HG03575 (cell line): Measurements from ENCODE around the gene ADPRH.
A peak's percentile ranks its signal among the peaks of the same experiment; 100 is the strongest.
"Not testable (repeated sequence)": the region's sequence is repeated elsewhere in the genome, so short reads cannot be mapped to it uniquely, and the experiment has no call there.

Source experiments
- ATAC-seq: cut with Tn5 transposase; IDR thresholded peaks from one replicate; pipeline ENCODE4 v1.9.1; 2021; ENCODE audit not compliant: unreplicated experiment, insufficient number of reproducible peaks, low FRiP score; ENCODE audit errors: extremely low read depth

The ADPRH gene

DNA sequence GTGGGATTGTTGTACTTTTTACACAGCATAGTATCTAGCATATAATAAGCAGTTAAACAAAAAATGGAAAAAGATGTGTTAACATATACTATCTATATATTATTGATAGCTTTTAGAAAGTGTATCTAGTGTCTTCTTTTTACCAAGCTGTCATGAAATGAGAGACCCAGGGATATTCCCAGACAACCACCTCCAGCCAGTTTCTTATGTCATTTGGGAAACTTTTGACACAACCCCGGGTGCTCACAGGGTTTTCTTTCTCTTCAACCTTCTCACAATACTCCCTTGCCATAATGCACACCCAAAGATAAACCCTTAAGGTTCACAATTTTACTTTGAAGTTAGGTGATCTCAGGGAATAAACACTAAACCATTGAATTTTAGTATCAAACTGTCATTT lies 13.6 kb downstream of the ADPRH start:
- ATAC-seq, result no peak

DNA sequence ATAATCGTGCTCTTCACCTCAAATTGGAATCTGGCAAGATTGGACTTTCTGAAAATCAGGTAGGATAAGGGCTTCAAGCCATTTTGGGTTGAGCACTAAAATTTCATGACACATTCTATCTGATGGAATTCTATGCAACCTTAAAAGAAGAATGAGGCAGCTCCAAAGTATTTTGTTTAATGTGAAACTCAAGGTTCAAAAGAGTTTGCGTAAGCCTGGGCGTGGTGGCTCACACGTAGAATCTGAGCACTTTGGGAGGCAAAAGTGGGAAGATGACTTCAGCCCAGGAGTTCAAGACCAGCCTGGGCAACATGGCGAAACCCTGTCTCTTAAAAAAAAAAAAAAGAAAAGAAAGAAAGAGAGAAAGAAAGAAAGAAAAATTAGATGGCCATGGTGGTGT lies 14.8 kb downstream of the ADPRH start:
- ATAC-seq, result no peak

DNA sequence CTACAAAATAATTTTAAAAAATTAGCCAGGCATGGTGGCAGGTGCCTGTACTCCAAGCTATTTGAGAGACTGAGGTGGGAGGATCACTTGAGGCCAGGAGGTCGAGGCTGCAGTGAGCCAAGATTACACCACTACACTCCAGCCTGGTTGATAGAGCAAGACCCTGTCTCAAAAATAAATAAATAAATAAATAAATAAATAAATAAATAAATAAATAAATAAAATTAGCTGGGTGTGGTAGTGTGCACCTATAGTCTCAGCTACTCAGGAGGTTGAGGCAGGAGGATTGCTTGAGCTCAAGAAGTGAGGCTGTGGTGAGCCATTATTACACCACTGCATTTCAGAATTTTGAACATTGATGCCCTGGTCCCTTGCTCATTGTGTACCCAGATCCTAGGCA lies 15.6 kb downstream of the ADPRH start:
- ATAC-seq, result not testable (repeated sequence)

DNA sequence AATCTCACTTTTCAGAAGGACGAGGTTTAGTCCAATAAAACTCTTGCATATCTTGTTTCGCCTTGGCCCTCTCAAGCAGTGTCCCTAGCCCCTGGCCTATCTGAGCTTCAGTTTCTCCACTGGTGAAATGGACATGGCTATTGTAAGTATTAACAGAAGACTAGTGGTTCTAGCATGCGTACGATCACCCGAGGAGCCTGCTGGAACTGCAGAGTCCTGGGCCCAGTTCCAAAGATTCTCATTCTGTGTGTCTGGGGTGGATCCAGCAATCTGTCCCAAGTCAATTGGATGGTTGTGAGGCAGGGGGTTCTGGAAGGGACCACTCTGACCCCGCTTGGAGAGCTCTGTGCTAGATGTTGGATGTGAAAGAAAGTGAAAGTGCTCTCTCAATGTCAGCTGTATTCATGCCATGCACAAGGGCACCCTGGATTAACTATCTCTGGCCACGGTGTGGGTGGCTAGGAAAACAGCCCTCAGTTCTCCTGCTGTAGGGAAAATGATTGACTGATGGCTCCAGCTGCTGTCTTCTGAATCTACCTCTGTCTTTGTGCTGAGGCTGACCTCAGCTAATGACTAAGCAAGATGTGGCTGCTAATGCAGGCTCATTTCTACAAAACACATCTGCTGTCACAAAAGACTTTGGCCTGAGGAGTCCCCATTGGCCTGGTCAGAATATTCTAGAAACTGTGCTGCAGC lies 16.5 kb downstream of the ADPRH start:
- ATAC-seq, result no peak

DNA sequence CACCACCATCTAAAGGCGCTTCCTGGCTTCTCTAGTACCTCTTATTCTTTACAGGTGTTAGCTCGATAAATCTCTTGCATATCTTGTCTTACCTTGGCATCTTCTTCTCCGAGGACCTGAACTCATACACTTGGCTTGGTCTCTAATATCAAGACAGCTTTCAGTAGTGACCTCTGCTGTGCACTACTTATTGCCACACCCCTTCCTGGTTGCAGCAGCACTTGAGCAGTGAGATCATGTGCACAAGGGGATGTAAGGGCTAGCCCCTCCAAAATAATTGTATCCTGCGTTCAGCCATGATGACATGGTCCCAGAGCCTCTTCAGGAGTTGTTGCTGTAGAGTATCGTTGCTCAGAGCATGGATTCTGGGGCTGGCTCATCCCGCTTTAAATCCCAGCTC lies 17.1 kb downstream of the ADPRH start:
- ATAC-seq, result no peak

DNA sequence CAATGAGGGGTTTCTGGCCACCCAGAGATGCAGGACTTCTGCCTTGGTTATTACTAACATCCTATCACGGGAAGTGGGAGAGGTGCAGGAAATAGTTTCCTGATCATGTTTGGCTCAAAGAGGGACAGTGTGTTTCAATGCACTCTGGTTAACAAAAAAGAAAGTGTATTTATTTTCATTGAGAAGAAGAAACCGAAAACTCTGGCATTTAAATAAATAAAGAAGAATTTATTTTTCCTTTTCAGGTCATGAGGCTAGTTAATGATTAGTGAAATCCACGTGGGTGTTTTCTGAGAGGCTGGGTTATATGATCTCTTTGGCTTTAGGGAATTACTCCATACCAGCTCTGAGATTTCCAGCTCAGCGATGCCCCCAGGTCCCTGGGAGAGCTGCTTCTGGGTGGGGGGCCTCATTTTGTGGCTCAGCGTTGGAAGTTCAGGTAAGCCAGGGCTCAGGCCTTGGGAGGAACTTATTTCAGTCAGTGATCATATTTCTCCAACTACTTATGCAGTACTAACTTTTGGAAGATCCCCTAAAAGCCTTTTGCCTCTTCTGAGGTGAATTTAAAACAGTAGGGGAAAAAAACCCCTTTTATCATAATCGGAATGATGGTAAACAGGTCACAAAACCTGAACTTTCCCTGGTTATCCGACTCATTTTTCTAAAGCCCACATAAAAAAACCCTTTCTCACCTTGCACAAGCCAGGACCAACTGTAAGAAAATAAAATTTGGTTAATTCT lies 18.4 kb downstream of the ADPRH start, which contains the start of gene PLA1A:
Gene PLA1A, plus strand, starts transcription at position 338 of the 741 bp plus-strand sequence. Its CDS starts 29 bp downstream, at position 367.
- ATAC-seq, result no peak

DNA sequence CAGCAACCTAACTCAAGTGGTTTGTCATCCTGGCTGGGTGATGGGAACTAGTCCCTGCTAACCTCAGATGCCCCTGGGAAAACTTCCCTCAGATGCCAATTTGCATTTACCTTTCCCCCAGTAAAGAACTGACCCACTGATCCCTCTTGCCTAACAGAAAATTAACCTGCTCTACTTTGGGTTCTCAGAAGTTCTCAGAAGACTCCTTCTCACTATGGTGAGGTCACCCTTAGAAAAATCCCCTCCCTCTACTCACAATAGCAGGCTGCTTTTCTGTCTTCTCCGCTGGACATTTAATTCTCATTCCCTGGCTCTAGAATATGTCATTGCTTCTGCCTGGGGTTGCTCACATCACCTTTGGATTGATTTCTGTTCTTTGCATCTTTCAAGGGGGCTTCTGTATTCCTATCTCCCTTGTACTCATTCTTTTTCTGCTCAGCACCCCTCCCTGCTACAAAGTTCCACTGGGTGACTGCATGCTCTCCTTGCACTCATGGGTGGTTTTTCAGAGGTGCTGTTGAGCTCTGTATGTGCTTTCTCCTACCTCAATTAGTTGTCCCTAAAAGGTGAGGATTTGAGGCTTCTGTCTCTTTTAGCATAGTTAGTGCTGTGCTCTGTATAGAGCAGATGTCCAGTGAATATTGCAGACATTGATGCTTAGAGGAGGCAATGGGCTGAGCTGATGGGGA lies 19.3 kb downstream of the ADPRH start:
- ATAC-seq, result peak; percentile 37

DNA sequence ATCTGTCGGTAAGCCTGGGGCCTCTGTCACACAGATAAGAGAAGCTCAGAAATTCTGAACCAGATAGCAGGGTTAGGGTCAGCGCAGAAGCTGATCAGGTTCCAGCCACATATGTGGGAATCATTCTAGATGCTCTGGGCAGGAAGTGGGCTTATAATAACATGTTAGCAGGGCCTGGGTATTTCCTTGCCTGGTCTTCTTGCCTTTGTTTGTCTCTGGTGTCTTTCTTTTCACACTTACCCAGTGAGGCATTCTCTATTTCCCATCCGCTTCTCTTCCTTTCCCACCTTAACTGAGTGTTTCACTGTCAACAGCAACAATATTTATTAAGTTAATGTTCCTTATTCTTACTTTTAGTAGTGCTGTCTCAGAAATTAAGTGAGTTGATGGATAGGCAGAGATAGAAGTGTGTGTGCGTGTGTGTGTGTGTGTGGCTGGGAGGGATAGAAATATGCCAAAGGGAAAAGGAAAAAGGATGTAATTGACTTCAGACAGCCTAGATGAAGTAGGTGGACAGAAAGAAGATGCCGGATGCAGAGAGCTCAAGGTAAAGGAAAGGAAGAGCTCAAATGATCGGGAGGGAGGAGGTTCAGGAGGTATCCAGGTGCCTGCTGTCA lies 20.4 kb downstream of the ADPRH start:
- no peak for ATAC-seq

DNA sequence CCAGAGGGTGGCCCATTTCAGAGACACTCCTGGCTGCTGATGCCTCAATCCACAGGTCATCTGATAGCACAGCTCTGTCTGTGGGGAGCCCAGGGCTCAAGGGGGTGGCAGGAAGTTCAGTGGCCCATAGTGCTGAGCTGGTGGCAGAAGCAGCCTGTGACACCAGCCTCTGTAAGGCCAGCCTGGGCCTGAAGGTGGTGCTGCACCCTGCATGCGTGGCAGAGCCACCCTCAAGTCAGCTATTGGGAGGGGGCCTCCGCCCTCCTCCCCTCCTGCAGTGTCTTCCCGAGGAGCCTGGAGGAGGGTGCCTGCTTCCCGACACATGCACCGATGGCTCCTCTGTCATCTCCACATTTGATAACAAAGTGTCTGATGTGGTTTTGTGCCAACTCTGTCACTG lies 21.4 kb downstream of the ADPRH start:
- ATAC-seq, result peak; percentile 24

DNA sequence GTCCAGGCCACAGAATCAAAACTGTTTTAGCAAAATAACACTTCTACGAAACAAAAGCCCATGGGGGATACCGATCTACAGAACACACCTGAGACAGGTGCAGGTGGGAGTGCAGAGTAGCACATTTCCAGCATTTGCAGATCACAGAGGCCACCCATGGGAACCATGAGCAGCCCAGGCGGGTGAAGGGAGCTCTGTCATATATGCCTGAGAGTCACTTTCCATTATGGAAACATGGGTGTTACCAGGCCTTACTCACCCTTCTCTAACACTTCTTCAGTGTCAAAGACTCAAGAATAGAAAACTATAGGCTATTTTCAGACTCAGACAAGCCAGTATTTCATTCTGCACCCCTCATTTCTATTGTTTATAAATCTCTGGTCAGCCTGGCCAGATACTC lies 21.9 kb downstream of the ADPRH start:
- ATAC-seq, result no peak

DNA sequence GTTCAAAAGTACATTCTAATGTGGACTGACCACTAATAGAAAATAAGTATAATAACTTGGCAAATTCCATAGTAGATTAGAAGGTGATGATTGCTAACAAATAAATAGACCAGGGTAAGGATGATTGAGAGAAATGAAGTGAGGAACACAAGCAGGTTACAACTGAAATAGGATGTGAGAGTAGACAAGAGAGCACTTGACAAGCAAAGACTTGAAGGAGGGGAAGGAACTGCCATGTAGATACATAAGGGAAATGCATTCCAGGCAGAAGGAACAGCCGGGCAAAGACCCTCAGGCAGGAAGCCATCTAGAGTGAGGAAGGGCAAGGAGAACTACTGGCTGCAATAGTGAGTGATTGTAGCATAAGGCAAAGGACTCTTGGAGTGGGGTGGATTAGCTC lies 23.4 kb downstream of the ADPRH start:
- no peak for ATAC-seq

DNA sequence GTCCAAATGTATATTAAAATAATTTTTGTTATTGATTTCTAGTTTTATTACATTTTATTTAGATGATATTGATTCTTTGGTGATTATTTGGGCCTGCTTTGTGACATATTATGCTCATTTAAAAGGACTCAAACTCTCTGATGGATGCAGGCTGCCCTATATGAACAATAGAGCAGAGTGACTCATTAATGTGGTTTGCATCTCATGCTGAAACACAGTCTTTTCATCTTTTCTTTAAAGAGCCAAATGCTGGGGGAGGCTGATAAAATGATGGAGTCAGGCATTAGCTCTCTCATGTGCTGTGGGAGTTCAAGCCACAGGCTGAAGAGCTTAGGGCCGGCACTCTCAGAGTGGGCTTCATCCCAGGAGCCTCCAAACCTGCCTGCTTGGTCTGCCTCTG lies 25.6 kb downstream of the ADPRH start:
- ATAC-seq, result no peak

DNA sequence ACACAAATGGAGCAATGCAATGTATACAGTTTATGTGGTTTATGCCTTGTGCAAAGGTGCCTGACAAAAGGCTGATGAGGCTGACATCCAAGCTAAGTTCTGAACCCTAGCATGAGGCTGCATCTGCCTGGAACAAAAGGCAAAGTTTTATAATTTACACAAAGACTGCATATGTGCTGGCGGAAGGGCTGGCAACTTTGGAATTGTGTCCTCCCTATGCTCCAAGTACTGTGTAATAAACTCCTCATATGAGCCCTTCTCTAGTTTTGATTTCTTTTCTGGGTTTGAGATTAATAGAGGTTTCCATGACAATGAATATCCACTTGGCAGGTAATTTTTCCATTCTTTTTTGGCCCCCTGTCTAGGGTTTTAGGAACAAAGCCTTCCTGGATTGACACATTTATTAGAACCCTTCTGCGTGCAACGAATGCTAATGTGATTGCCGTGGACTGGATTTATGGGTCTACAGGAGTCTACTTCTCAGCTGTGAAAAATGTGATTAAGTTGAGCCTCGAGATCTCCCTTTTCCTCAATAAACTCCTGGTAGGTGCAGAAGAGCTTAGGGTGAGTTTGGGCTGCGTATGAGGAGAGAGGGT lies 29.2 kb downstream of the ADPRH start:
- ATAC-seq, result no peak

DNA sequence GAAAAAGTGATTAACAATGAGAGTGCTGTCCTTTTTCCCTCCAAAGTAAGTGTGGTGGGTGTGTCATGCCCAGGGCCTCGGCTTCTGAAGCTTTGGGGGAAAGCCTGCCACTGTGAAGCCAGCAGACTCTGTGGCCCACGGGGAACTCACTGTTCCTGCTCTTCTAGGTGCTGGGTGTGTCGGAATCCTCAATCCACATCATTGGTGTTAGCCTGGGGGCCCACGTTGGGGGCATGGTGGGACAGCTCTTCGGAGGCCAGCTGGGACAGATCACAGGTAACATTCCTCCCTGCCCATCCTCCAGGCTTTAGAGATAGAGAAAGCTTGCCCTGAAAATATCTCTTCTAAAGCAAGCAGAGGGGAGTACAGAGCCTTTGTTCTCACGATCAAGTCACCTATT lies 30.0 kb downstream of the ADPRH start:
- ATAC-seq, result no peak

DNA sequence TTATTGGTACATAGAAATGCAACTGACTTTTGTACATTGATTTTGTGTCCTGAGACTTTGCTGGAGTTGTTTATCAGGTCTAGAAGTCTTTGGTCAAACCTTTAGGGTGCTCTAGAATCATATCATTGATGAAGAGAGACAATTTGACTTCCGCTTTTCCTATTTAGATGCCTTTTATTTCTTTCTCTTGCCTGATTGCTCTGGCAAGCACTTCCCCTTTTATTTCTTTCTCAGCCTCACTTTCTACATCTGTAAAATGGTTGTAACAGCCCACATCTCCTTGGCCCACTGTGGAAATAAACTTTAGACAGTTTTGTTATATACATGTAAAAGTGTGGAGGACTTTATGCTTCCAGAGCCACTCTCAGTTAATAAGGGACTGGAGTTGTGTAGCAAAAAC lies 32.4 kb downstream of the ADPRH start:
- ATAC-seq, result no peak

DNA sequence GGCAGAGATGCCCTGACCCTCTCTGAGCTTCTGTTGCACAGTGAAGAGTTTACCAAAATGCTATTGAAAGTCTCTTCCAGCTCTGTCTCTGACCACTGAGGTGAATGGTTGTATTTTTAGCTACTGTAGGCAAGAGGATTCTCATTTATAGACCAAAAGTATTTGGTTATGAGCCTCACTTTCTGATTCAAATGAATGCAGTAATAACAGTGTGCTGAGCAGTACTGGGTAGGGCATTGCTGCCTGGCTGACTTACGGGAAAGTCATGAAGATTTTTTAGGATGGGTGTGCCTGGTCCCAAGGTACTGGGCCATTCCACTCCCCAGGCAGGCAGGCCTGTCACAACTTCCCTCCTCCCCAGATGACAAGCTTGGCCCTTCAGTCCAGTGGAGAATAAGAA lies 33.9 kb downstream of the ADPRH start:
- no peak for ATAC-seq

DNA sequence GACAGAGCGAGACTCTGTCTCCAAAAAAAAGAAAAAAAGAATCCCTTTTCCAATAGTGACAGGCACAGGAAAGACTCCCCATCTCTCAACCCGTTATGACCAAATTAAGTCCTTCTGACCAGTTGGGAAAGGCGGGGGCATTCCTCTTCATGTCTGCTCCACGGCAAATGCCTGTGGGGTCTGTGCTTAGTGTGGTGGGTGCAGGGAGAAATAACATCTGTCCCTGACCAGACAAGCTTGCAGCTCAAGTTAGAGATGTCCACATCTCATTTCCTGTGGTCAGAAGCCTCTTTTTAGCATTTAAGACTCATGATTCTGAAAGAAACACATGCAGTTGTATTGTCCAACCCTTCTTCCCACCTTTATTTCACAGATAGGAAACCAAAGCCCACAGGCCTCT lies 34.6 kb downstream of the ADPRH start:
- ATAC-seq, result no peak

DNA sequence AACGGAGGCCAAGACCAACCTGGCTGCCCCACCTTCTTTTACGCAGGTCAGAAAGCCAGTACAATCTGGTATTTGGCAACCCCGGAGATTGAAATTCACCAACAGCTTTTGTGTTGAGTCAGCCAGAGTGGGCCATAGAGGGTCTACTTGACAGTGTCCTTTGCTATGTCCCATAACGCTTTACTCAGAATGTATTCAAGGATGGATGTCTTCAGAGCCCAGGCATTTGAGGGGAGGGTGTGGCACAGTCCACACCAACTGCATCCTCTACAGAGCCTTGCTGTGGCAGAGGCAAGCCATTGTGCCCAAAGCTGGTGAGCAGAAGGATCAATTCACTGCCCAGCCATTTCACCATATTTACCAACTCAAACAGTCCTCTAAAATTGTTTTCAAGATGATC lies 36.8 kb downstream of the ADPRH start:
- no peak for ATAC-seq

DNA sequence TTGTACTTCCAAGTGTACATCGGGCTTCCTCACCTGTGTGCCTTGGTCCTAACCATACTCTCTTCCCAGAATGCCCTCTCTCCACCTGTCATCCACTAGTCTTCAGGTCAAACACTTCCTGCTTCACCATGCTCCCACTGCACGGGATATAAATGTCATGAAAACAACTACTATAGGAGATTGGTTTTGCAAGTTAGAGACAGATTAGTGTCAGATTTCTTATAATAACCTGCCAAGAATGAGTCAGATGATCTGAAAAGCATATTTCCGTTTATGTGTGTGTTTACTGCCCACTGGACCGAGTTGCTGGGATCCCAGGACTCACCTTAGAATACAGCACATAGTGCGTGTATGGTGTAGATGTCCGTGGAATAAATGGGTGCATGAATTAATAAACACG lies 39.8 kb downstream of the ADPRH start:
- no peak for ATAC-seq
